OCI-M1 (cell line): Measurements from ENCODE around the gene CTBP2.

ENCODE experiments used
- DNase-seq: peaks from one replicate; lab custom pipeline; 2025; lab: John Stamatoyannopoulos, UW

Gene CTBP2

DNA sequence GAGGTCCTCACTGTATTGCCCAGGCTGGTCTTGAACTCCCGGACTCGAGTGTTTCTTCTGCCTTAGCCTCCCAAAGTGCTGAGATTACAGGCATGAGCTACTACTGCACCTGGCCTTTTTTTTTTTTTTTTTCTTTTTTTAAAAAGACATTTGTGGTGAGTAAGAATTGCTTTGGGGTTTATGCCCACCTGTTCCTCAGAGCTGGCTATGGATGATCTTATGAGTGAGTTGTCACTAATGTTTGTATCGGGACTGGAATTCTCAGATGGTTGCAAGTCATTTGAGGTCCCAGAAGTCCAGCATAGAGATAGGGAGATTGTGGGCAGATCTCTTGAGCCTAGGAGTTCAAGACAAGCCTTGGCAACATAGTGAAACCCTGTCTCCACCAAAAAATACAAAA lies 183.2 kb downstream of the CTBP2 start:
- DNase-seq, result no peak

DNA sequence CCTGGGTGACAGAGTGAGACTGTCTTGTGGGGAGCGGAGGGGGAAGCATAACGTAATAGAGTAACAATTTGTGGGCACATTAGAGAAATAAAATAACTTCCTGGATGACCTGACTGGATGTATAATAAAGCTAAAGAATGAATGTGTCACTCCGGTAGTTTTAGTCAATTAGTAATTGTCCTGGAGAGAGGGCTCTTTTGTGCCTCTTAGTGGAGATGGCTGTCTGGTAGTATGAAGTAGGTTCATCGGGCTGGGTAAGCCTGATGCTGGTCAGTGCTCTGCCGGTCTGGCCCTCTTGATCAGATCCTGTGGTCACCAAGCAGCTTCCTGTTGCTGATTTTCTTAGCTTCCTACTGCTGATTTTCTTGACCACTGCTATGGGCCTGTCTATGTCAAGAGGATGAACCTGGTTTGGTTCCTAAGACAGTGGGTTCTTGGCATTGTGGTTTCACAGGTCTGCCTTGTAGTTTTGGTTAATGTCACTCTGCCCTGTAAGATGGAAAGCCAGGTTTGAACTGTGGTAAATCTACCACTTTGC lies 184.3 kb downstream of the CTBP2 start:
- DNase-seq, result peak; percentile 78

DNA sequence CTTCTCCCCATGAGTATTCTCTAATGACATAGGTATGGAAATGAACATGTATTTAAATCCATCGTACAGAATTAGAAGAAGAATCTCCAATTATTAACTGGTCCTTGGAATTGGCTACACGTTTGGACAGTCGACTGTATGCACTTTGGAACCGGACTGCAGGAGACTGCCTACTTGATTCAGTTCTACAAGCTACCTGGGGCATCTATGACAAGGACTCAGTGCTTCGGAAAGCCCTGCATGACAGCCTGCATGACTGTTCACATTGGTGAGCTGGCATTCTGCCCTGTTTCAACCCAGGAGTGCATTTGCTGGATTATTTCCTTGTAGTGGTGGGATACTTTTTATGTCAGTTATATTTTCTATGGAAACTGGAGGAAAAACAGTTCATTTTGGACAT lies 186.2 kb downstream of the CTBP2 start:
- DNase-seq, result no peak

GRCh38 chr10:124972637-124973036 lies 187.7 kb downstream of the CTBP2 start:
- DNase-seq, result no peak

DNA sequence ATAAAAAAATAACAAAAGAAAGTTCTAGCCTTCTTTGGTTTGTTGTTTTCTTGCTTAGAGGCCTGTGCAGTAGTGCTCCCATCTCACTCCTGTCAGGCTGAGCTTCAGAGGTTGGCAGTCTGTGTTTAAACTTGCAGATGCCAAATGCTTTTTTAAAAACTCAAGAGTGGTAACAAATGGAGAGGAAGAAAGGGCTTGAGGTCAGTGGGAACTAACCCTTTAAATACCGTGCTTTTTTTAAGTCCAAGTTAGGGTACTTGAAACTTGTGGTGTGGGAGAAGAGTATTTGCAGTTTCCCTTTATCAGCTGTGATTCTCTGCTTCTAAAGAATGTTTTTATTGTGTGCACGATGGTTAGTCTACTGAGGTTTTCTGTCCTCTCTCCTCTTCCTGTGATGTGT lies 189.1 kb downstream of the CTBP2 start:
- no peak for DNase-seq

DNA sequence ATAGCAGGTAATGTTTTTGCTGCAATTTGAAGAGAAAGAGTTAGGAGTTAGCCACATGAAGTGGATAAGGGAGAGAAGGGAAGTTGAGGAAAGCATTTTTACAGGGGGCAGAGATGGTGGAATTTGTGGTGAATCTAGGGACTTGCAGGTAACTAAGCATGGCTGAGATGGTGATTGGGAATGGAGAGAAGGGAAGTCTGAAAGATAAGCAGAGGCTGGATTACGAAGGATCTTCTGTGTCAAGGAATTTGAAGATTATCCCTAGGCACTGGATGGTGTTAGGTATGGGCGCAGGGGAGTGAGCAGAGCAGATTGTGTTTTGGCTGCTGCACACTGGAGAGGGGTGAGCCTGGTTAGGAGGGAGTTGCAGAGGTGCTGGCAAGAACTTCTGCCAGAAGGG lies 193.1 kb downstream of the CTBP2 start:
- DNase-seq, result no peak

DNA sequence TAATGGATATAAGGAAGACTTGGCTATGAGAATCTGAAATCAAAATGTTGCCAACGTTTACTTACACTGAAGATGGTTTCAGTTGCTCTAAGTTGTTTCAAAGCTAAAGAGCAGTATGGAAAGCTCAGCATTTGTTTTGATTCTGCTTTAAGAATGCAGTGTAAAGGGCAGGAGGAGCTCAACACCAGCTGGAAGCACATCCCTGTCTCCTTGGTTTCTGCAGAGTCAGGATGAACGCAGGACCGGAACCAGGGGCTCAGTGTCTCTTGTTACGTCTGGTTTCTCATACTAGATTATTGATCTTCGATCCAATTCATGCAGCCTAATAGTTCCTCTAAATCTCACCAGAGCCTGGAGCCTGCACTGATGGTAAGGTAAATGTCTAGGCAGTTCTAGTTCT lies 194.4 kb downstream of the CTBP2 start:
- DNase-seq, result no peak

DNA sequence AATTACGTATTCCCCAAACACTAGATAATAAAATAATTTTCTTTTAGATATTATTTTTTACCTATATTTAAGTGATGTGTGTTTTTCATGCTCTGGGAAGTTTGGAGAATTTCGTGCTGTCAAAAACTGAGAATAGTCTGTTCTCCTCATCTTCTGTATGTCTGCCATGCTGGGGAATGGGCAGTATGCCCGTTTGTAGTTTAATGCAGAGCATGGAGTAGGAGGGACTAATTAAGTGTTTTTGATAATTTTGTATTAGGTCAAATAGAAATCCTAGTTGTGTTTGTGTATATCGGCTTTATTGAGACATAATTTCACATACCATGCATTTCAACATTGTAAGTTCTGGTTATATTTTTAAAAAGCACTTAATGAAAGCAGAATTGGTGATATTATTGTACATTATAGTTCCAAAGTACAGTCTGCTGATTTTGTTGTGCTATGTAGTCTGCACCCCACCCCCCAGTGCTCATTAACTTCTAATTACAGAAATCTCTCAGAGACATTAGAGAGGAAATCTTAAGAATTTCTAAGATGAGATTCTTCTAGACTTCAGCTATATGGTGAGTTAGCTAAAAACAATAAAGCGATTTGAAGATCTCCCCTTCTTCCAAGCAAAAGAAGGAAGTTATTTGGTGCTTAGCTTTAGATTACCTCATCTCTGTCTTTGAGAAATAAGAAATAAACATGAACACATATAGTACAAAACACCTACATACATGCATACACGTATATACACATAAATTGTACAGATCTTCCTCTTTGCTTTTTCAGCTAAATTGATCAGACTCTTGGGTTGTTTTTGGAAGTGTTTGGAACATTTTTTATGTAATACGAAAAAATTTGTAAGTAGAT lies 196.3 kb downstream of the CTBP2 start:
- peak; percentile 27 for DNase-seq

DNA sequence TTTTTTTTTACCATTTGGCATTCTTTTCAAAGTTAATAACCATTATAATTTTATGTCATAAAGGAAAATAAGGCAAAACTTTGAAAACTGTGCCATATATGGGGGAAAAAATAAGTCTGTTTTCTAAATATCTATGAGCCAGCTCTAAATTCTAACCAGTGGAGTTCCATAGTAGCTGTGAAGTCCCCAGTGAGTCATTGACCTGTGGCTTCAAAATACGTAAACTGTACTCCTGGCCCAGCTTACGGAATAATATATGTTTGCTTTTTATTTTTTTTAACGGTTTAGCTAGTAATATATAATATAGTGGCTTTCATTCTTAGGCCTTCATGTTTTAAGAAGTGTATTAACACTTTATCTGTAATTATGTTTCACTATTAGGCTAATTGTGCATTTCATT lies 197.9 kb downstream of the CTBP2 start:
- no peak for DNase-seq

DNA sequence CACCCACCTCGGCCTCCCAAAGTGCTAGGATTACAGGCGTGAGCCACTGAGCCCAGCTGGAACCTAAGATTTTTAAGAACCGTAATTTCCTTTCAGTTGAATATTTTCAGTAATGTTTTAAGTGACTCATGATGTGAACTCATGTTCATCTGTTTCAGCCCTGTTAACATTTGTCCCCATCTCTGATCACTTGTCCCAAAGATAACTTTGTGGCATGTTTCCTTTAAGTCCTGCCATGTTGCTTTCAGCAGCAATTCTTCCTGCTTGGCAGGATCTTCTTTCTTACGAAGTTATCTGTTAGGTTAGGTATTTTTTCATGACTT lies 199.2 kb downstream of the CTBP2 start:
- DNase-seq, result no peak

- no peak for DNase-seq
Measured at GRCh38 chr10:124959564-124959963, 200.8 kb downstream of the CTBP2 start.

DNA sequence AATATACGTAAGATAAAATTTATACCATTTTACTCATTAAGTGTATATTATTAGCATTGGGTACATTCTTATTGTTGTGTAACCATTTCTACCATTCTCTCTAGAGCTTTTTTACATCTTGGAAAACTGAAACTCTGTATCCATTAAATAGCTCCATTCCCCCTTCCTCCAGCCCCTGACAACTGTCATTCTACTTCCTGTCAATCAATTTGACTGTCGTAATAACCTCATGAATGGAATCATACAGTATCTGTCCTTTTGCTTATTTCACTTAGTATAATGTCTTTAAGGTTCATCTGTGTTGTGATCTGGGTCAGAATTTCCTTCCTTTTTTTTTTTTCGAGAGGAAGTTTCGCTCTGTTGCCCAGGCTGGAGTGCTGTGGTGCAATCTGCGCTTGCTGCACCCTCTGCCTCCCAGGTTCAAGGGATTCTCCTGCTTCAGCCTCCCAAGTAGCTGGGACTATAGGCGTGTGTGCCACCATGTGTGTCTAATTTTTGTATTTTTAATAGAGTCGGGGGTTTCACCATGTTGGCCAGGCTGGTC lies 202.9 kb downstream of the CTBP2 start:
- DNase-seq, result no peak

- DNase-seq, result no peak
Measured at GRCh38 chr10:124956764-124957163, 203.6 kb downstream of the CTBP2 start.

GRCh38 chr10:124955868-124956267 lies 204.5 kb downstream of the CTBP2 start:
- DNase-seq, result no peak

DNA sequence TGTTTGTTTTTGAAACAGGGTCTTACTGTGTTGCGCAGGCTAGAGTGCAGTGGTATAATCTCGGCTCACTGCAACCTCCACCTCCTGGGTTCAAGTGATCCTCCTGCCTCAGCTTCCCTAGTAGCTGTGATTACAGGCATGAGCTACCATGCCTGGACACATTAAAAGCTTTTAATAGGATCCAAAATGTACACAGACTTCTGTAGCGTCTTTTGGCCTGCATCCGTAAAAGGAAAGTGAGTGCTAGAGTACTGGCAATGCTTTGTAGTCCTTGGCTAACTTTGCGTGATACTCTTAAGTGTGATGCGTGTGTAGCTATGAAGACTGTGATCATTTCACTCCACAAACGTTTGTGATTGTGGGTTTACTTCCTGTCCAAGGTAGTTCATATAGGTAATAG lies 205.1 kb downstream of the CTBP2 start:
- no peak for DNase-seq

DNA sequence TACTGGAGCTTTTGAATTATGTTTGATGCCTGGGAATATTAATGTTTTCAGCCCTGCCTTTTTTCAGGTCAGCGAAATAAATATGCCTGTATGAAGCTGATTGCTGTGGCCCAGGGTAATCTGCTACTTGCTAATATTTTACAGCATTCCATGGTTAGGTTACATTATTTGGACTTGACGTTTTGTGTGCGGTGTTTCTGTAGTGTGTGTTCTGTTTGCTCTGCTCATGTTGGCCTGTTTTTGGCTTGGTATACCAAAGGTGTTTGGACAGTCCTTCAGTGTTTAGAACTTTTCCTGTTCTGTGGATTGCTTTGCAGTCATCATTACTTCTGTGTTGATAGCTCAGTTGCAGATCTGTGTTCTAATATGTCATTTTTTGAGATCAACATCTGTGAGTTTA lies 206.9 kb downstream of the CTBP2 start:
- DNase-seq, result no peak

DNA sequence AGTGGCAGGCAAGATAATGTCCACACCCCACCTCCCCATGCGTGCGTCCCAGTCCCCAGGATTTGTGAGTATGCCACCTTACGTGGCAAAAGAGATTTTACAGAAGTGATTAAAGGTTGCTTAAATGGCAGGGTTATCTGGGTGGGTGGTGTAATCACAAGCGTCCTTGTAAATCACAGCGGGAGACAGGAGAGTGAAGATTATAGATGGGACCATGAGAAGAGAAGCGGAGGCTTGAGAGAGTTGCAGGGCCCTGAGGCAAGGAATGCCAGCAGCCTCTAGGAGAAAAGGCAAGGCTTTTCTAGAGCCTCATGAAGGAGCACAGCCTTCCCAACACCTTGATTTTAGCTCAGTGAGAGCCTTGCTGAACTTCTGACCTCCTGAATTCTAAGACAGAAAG lies 208.2 kb downstream of the CTBP2 start:
- no peak for DNase-seq

- DNase-seq, result no peak
Measured at GRCh38 chr10:124949543-124949942, 210.8 kb downstream of the CTBP2 start.

GRCh38 chr10:124946945-124947344 lies 213.4 kb downstream of the CTBP2 start:
- DNase-seq, result peak; percentile 59

- no peak for DNase-seq
Measured at GRCh38 chr10:124944982-124945381, 215.4 kb downstream of the CTBP2 start.

DNA sequence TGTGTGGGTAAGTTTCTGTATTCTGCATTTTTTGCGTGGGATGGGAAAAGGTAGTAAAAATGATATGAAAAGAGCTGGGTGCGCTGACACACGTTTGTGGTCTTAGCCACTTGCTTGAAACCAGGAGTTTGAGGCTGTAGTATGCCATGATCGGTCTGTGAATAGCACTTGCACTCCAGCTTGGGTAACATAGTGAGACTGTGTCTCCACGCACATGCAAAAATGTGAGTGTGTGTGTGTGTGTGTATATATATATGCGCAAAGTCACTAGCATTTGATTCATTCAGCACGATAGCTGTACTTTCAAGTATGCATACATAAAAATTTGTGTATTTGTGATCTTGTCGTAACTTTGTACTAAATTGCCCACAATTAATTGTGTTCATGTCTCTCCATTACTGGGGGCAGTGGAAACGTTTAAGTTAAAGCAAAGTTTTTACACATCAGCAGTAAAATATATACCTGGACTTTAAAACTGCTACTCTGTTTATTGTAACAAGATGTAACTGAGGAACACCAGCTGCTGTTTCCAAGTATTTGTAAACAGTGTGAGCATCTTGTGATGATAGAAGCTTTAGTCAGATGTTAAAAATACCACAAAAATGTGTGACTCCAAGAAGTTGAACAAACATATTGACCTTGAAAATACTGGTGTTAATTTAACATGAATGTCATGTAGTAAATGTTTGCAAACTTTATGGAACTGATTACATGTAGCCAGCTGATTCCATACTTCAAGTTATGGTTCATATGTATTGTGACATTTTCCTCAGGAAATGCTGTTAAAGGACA lies 216.9 kb downstream of the CTBP2 start:
- DNase-seq, result no peak

GRCh38 chr10:124942317-124943169 lies 217.8 kb downstream of the CTBP2 start:
- DNase-seq, result peak; percentile 54
